T-helper 2 cell treated with Interferon-gamma antibody and Interleukin-4, amounts not matched to agents 100 ng/mL and 5 ng/mL, for 36 hours (primary cell): ENCODE results near the gene PSME4. TPM values are rescaled to one million over a fixed set of nuclear protein-coding genes. Genes with fewer than 3 reads are reported as not detected.
"Not testable (repeated sequence)": the region's sequence is repeated elsewhere in the genome, so short reads cannot be mapped to it uniquely, and the experiment has no call there.

ENCODE experiments used
- intact Hi-C: fragments of 100-400 bp; cut with micrococcal nuclease; formaldehyde crosslinking; loops from one replicate; pipeline ENCODE4 v1.15.1; 2023
- total RNA-seq: library from RNA; stranded (reverse); gene quantifications from 2 replicates; pipeline ENCODE4 v1.2.3, GENCODE V29; 2022

Gene PSME4
- total RNA-seq, 1 donor from 2014 or later: 57.0 TPM

GRCh38 chr2:53886406-53887280 is 84.2 kb downstream of the PSME4 start:
- intact Hi-C loops: no loop called here

DNA sequence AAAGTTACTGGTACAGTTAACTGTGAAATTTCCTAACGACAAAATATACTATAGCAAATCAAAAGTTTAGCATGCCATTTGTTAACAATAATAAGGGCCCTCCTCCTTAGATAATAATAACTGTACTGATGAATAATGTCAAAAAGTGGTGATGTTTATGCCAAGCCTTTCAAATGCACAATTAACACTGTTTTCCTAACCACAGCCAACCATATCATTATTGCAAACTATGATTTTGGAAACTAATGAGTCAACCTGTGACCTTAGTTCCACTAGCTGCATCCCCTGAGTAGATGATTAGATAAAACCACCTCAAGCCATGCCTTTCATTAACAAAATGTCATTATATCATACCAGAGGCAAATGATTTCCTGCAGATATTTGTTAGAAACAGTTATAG is 85.9 kb downstream of the PSME4 start:
- intact Hi-C loops: no loop called here

GRCh38 chr2:53881986-53882385 is 88.8 kb downstream of the PSME4 start:
- intact Hi-C loops: no loop called here

GRCh38 chr2:53881360-53881759 is 89.4 kb downstream of the PSME4 start:
- intact Hi-C loops: no loop called here

DNA sequence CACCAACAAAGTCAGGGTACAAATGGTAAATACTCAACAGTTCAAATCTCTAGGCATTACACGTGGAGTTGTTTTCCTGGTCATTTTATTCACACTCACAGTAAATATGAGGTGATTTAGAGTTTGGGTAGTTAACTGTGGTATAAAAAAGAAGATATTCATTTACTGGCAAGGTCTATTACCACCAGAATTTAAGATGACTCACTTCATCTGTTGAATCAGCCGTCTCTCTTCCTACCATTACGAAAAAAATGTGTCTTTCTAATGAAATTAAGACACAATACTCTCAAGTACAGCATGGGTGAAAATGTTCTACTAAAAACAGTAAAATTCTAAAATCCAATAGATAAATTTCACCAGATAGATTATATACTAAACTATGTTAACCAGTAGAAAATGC is 90.0 kb downstream of the PSME4 start:
- intact Hi-C loops: no loop called here

DNA sequence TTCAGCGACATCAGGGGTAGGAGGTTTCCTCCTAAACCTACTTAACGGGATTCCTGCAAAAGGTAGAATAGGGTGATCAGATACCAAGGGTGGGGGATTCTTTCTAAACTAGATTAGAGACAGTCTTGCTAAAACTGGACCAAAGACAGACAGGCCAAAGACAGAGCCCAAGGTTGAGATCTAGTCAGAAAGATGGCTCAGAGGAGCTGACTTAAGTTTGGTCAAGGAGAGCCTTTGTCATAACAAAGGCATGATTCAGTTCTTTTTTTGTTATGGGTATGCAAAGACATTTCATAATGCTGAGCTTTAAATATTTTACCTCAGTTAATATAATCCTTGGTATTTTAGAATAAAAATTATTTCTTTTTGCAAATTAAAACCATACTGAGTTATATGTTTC is 93.2 kb downstream of the PSME4 start:
- intact Hi-C loops: no loop called here

GRCh38 chr2:53877112-53877511 is 93.7 kb downstream of the PSME4 start:
- intact Hi-C loops: no loop called here

- intact Hi-C loops: no loop called here
Measured at GRCh38 chr2:53874401-53874950, 96.3 kb downstream of the PSME4 start.

GRCh38 chr2:53867773-53868172 is 103.0 kb downstream of the PSME4 start:
- intact Hi-C loops: no loop called here

GRCh38 chr2:53867169-53867568 is 103.6 kb downstream of the PSME4 start:
- intact Hi-C loops: no loop called here

GRCh38 chr2:53865962-53866361 is 104.8 kb downstream of the PSME4 start:
- intact Hi-C loops: no loop called here

GRCh38 chr2:53865264-53865663 is 105.5 kb downstream of the PSME4 start:
- intact Hi-C loops: no loop called here

GRCh38 chr2:53863538-53864227 is 107.1 kb downstream of the PSME4 start:
- intact Hi-C loops: no loop called here

DNA sequence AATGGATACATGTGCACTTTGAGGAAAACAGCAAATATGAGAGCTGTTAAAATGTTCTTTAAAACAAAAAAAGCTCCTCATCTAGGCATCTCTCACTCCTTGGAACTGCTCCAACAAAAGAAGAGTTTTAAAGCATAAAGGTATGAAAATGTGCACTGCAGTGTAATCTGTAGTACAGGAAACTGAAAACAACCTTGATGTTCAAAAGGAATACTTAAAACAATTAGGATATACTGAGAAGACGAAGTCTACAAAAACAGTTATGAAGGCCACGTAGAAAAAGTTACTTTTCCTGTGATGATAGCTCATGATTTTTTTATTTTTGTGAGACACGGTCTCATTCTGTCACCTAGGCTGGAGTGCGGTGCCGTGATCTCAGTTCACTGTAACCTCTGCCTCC is 109.0 kb downstream of the PSME4 start:
- intact Hi-C loops: no loop called here

- intact Hi-C loops: no loop called here
Measured at GRCh38 chr2:53859206-53860181, 111.3 kb downstream of the PSME4 start, which contains the start of gene GPR75. GPR75 (minus strand) TSS chr2:53859967; CDS start chr2:53854756, 5,211 bp downstream.

DNA sequence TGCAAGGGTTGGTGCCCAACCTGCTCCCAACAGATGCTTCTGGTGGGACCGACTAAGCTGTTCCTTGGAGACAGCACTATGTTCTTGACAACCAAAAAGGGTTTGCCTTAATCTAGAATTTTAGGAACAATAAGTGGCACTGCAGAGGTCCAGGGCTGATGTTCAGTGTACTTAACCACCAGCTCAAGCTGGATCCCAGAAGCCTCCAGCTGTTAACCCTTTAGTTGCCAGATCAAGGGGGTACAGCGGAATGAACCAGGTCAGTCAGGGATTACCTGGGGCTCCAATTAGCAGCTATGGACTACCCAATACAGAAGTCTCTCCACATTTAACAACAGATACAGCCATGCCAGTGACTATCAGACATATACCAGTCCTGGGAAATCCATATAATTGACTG is 114.5 kb downstream of the PSME4 start:
- intact Hi-C loops: no loop called here

DNA sequence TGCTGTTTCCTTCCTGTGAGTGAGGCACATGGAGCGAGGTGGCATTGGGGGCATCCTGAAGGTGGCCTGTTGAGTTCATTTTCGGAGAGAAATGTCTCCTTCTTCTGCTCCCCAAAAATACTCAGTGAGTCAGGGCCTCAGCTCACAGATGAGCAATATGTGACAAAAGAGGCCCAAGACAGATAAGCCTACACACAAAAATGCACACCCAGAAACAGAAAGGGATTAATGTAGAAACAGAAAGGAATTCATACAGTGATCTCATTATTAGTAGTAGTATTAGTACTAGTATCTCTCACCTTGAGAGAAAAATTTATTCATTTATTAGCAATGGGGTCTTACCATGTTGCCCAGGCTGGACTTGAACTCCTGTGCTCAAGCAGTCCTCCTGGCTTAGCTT is 116.1 kb downstream of the PSME4 start:
- intact Hi-C loops: no loop called here

DNA sequence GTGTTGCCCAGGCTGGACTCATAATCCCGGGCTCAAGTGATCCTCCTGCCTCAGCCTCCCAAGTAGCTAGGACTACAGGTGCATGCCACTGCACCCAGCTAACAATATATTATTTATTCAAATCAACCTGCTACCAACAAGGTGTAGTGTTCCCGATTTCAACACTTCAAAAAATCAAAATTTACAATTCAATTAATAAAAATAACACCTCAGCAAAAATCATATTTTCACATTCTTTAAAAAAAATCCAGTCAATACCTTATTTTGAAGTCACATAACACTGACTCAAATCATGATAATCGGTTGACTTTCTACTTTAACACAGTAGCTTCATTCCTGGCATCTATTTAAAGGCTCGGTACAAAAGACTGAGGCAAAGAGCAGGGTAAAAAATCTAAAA is 118.3 kb downstream of the PSME4 start:
- intact Hi-C loops: no loop called here

DNA sequence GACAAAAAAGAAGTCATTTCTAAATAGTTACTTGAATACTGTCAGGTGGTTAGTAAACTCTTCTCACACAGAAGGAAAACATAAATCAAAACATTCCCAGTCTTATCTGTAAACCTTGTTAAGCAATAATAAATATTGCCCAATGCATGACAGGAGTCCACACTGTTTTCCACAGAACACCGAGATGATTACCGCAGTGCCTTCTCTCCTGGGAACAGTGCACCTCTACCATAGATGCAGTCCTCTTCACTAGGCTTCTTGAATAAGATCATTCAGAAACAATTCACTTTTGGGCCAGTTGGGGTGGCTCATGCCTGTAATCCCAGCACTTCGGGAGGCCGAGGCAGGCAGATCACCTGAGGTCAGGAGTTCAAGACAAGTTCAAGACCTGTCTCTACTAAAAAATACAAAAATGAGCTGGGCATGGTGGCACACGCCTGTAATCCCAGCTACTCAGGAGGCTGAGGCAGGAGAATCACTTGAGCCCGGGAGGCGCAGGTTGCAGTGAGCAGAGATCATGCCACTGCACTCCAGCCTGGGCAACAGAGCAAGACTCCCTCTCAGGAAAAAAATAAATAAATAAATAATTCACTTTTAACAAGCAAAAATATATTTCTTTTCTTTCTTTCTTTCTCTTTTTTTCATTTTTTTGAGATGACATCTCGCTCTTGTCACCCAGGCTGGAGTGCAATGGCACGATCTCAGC is 119.6 kb downstream of the PSME4 start:
- intact Hi-C loops: not testable (repeated sequence)

DNA sequence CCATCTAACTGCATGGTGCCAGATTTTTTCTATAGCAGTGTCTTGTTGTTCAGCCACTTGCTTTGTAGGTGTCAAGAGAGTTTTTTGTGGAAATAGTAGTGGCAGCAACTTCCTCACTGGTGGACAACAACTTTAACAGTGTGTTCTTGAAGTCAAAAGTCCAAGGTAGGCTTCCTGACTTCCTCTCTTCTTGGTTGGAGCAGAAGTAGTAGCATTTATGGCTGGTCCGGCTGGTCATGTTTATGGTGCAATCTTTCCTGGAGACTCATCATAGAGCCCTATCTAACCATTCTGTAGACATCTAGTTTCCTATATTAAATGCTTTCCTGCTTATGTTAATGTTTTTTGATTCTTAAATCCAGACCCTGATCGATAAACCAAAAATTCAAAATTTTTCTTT is 122.7 kb downstream of the PSME4 start:
- intact Hi-C loops: no loop called here

- intact Hi-C loops: no loop called here
Measured at GRCh38 chr2:53843595-53843994, 127.2 kb downstream of the PSME4 start.
